Sigmoid colon (tissue), 4 donors: Measurements from ENCODE around the gene EP400.

Experiments
- EP300 ChIP-seq, 4 donors: sonication (generic); formaldehyde crosslinking; IDR thresholded peaks; one replicate each; pipeline ENCODE4 v1.6.1; 2017; ENCODE audit warnings: antibody characterized with exemption in 4 of 4
- POLR2A ChIP-seq, 2 donors: fragments of 450-650 bp; IDR thresholded peaks; one replicate each; pipeline ENCODE4 v1.6.1; 2016; ENCODE audit warnings: antibody characterized with exemption in 2 of 2, mild to moderate bottlenecking in 2 of 2, moderate library complexity in 2 of 2
- POLR2AphosphoS5 ChIP-seq, 4 donors: sonication (generic); formaldehyde crosslinking; IDR thresholded peaks; one replicate each; pipeline ENCODE4 v1.6.1; 2017; ENCODE audit warnings: antibody characterized with exemption in 4 of 4
- TF ChIP-seq, protein P1 (sequence below), 4 experiments: fragments of 450-650 bp in 3 of 4; fragments of 200-600 bp in 1 of 4; IDR thresholded peaks; one replicate each; pipeline ENCODE4 v1.5.1; 2016 to 2019; ENCODE audit warnings: antibody characterized with exemption in 4 of 4, mild to moderate bottlenecking in 3 of 4, moderate library complexity in 2 of 4

DNA sequence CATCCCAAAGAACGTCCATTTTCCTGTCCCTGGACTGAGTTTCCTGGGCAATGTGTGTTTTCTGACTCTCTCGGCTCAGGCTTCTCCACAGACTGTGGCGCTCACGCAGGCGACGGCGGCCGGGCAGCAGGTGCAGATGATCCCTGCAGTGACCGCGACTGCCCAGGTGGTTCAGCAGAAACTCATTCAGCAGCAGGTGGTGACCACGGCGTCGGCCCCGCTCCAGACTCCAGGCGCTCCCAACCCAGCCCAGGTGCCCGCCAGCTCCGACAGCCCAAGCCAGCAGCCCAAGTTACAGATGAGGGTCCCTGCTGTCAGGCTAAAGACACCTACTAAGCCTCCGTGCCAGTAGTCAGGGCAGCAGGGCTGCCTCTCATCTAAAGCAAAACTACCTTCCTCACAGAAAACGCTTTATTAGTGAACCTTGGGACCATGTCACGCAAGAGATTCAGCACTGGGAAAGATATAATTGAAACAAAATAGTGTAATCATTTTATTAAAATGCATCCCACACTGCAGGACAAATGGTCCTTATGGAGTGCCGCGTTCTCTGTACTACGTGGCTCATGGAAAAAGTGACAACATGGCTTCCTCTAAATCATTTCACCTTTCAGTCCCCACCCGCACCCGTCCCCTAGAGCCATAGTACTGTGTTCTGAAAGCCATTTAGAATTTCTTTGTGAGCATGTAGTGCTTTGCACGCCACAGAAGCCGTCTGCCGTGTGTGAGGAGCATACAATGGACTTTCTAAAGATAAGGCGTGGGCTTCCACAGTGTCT, 127.8 kb downstream of the EP400 start:
- TF ChIP-seq POLR2AphosphoS5 (IDR thresholded peaks at IDR 0.05) (no peak), POLR2A (IDR thresholded peaks at IDR 0.05) (no peak), EP300 (IDR thresholded peaks at IDR 0.05) (no peak)
- TF ChIP-seq, protein P1, sequence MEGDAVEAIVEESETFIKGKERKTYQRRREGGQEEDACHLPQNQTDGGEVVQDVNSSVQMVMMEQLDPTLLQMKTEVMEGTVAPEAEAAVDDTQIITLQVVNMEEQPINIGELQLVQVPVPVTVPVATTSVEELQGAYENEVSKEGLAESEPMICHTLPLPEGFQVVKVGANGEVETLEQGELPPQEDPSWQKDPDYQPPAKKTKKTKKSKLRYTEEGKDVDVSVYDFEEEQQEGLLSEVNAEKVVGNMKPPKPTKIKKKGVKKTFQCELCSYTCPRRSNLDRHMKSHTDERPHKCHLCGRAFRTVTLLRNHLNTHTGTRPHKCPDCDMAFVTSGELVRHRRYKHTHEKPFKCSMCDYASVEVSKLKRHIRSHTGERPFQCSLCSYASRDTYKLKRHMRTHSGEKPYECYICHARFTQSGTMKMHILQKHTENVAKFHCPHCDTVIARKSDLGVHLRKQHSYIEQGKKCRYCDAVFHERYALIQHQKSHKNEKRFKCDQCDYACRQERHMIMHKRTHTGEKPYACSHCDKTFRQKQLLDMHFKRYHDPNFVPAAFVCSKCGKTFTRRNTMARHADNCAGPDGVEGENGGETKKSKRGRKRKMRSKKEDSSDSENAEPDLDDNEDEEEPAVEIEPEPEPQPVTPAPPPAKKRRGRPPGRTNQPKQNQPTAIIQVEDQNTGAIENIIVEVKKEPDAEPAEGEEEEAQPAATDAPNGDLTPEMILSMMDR (IDR thresholded peaks at IDR 0.05), result no peak
